SK-N-SH treated with all-trans-retinoic acid at 6 μM for 48 hours (cell line): ENCODE data around the gene CFAP107.
"Not testable (repeated sequence)": the region's sequence is repeated elsewhere in the genome, so short reads cannot be mapped to it uniquely, and the experiment has no call there.

Experiments used
- ARNTL ChIP-seq: fragments of 450-650 bp; formaldehyde crosslinking; IDR thresholded peaks from 2 replicates; pipeline ENCODE4 v1.5.0; 2020; ENCODE audit warnings: low read depth, mild to moderate bottlenecking, moderate library complexity, borderline replicate concordance
- BACH2 ChIP-seq: fragments of 250-450 bp; sonication (Bioruptor Pico); IDR thresholded peaks from 2 replicates; pipeline ENCODE4 v1.9.0; 2021; ENCODE audit warnings: mild to moderate bottlenecking, borderline replicate concordance
- ISL1 ChIP-seq: fragments of 250-450 bp; sonication (Bioruptor Pico); IDR thresholded peaks from 2 replicates; pipeline ENCODE4 v2.1.2; 2022; ENCODE audit warnings: mild to moderate bottlenecking, moderate library complexity
- PPARA ChIP-seq: fragments of 250-450 bp; sonication (Bioruptor Pico); IDR thresholded peaks from 2 replicates; pipeline ENCODE4 v1.5.0; 2020; ENCODE audit warnings: mild to moderate bottlenecking, borderline replicate concordance
- SNAI2 ChIP-seq: fragments of 250-450 bp; sonication (Bioruptor Pico); IDR thresholded peaks from 2 replicates; pipeline ENCODE4 v1.5.0; 2020; ENCODE audit warnings: mild to moderate bottlenecking, moderate library complexity
- TCF4 ChIP-seq: fragments of 250-450 bp; sonication (Bioruptor Pico); IDR thresholded peaks from 2 replicates; pipeline ENCODE4 v1.8.0; 2021; ENCODE audit warnings: mild to moderate bottlenecking, moderate library complexity, borderline replicate concordance
- ZFP3 ChIP-seq: fragments of 250-450 bp; sonication (Bioruptor Pico); IDR thresholded peaks from 2 replicates; pipeline ENCODE4 v1.5.0; 2020; ENCODE audit warnings: mild to moderate bottlenecking, moderate library complexity
- ZFP30 ChIP-seq: fragments of 450-650 bp; formaldehyde crosslinking; IDR thresholded peaks from 2 replicates; pipeline ENCODE4 v1.5.0; 2022; ENCODE audit warnings: mild to moderate bottlenecking, moderate library complexity
- ZNF70 ChIP-seq: fragments of 450-650 bp; formaldehyde crosslinking; IDR thresholded peaks from 2 replicates; pipeline ENCODE4 v1.5.0; 2020; ENCODE audit warnings: mild to moderate bottlenecking, moderate library complexity
- ZNF8 ChIP-seq: fragments of 450-650 bp; formaldehyde crosslinking; IDR thresholded peaks from 2 replicates; pipeline ENCODE4 v1.5.0; 2020; ENCODE audit warnings: mild to moderate bottlenecking, moderate library complexity
- TF ChIP-seq, protein P1 (sequence below): fragments of 250-450 bp; sonication (Bioruptor Pico); IDR thresholded peaks from 2 replicates; pipeline ENCODE4 v1.8.0; 2020; ENCODE audit warnings: mild to moderate bottlenecking, moderate library complexity, borderline replicate concordance
- TF ChIP-seq, protein P2 (sequence below): fragments of 250-450 bp; sonication (Bioruptor Pico); IDR thresholded peaks from 2 replicates; pipeline ENCODE4 v1.5.1; 2021; ENCODE audit warnings: mild to moderate bottlenecking, moderate library complexity
- TF ChIP-seq, protein P3 (sequence below): fragments of 250-450 bp; sonication (Bioruptor Pico); IDR thresholded peaks from 2 replicates; pipeline ENCODE4 v1.8.0; 2021; ENCODE audit warnings: low read depth, mild to moderate bottlenecking, moderate library complexity, borderline replicate concordance

DNA sequence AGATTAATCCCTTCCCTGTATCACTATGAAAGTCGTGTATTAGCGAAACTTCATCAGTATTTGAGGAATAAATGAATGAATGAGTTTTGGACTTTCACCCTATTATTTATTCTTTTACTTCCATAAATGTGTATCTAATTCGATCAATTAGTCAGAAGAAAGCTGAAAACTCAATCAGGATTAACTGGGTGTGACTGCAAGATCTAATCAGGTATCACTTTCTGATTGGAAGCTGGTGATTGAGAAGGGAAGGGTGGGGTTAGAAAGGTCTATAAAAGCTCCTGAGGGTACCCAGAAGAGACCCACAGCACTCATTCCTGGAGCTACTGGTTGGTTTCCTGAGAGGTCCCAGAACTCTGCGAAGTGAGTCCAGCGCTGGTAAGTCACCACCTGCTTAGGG lies 45.1 kb downstream of the CFAP107 start, which contains the start of gene PRAMEF1:
- TF ChIP-seq ZNF70 (CRISPR knock-in tag); ARNTL; ISL1 (CRISPR knock-in tag); ZNF8 (CRISPR knock-in tag); PPARA (CRISPR knock-in tag); ZFP3 (CRISPR knock-in tag); SNAI2 (CRISPR knock-in tag); TCF4 (CRISPR knock-in tag); BACH2 (CRISPR knock-in tag); ZFP30: not testable (repeated sequence)
- TF ChIP-seq, protein P1, sequence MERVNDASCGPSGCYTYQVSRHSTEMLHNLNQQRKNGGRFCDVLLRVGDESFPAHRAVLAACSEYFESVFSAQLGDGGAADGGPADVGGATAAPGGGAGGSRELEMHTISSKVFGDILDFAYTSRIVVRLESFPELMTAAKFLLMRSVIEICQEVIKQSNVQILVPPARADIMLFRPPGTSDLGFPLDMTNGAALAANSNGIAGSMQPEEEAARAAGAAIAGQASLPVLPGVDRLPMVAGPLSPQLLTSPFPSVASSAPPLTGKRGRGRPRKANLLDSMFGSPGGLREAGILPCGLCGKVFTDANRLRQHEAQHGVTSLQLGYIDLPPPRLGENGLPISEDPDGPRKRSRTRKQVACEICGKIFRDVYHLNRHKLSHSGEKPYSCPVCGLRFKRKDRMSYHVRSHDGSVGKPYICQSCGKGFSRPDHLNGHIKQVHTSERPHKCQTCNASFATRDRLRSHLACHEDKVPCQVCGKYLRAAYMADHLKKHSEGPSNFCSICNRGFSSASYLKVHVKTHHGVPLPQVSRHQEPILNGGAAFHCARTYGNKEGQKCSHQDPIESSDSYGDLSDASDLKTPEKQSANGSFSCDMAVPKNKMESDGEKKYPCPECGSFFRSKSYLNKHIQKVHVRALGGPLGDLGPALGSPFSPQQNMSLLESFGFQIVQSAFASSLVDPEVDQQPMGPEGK (CRISPR knock-in tag) = not testable (repeated sequence)
- TF ChIP-seq, protein P2, sequence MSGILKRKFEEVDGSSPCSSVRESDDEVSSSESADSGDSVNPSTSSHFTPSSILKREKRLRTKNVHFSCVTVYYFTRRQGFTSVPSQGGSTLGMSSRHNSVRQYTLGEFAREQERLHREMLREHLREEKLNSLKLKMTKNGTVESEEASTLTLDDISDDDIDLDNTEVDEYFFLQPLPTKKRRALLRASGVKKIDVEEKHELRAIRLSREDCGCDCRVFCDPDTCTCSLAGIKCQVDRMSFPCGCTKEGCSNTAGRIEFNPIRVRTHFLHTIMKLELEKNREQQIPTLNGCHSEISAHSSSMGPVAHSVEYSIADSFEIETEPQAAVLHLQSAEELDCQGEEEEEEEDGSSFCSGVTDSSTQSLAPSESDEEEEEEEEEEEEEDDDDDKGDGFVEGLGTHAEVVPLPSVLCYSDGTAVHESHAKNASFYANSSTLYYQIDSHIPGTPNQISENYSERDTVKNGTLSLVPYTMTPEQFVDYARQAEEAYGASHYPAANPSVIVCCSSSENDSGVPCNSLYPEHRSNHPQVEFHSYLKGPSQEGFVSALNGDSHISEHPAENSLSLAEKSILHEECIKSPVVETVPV = not testable (repeated sequence)
- TF ChIP-seq, protein P3, sequence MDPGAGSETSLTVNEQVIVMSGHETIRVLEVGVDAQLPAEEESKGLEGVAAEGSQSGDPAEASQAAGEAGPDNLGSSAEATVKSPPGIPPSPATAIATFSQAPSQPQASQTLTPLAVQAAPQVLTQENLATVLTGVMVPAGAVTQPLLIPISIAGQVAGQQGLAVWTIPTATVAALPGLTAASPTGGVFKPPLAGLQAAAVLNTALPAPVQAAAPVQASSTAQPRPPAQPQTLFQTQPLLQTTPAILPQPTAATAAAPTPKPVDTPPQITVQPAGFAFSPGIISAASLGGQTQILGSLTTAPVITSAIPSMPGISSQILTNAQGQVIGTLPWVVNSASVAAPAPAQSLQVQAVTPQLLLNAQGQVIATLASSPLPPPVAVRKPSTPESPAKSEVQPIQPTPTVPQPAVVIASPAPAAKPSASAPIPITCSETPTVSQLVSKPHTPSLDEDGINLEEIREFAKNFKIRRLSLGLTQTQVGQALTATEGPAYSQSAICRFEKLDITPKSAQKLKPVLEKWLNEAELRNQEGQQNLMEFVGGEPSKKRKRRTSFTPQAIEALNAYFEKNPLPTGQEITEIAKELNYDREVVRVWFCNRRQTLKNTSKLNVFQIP (CRISPR knock-in tag) = not testable (repeated sequence)
